LoVo (cell line): ENCODE results near the gene ESRP2.

Experiments
- DNase-seq: peaks from one replicate; pipeline ENCODE4 v3.0.0-alpha.2; 2016; ENCODE audit warnings: low spot score

The ESRP2 gene

DNA sequence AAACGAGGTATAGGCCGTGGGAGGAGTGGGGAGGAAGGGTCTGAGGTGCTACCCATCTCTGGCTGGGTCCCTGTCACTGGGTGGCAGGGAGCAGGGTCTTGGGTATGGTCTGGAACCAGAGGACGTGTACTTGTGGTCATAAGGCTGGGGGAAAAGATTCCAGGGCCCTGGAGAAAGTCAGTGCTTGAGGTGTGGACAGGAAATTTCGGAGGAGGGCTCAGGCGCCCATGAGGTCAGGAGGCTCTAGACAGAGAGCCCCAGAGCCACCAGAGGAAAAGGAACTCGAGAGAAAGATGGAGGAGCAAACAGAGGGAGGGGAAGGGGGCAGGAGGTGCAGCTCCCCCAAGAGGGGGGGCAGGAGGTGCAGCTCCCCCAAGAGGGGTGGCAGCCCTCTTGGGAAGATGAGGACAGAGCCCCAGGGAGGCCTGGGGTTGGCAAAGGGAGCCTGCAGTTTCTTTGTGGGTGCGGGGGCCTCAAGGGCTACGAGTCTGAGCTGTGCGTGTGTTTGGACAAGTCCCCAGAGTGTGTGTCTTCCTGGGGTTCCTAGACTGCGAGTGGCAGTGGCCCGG is 27.7 kb upstream of the ESRP2 start:
- no peak for DNase-seq

DNA sequence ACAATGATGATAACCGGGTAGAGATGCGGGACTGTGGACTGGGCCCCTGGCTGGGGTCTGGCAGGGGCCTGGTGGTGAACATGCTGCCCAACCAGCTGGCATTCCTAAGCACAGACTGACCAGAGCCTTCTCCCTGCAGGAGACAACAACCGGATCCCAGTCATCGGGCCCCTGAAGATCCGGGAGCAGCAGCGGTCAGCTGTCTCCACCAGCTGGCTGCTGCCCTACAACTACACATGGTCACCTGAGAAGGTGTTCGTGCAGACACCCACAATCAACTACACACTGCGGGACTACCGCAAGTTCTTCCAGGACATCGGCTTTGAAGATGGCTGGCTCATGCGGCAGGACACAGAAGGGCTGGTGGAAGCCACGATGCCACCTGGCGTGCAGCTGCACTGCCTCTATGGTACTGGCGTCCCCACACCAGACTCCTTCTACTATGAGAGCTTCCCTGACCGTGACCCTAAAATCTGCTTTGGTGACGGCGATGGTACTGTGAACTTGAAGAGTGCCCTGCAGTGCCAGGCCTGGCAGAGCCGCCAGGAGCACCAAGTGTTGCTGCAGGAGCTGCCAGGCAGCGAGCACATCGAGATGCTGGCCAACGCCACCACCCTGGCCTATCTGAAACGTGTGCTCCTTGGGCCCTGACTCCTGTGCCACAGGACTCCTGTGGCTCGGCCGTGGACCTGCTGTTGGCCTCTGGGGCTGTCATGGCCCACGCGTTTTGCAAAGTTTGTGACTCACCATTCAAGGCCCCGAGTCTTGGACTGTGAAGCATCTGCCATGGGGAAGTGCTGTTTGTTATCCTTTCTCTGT is 23.3 kb upstream of the ESRP2 start:
- DNase-seq = no peak

DNA sequence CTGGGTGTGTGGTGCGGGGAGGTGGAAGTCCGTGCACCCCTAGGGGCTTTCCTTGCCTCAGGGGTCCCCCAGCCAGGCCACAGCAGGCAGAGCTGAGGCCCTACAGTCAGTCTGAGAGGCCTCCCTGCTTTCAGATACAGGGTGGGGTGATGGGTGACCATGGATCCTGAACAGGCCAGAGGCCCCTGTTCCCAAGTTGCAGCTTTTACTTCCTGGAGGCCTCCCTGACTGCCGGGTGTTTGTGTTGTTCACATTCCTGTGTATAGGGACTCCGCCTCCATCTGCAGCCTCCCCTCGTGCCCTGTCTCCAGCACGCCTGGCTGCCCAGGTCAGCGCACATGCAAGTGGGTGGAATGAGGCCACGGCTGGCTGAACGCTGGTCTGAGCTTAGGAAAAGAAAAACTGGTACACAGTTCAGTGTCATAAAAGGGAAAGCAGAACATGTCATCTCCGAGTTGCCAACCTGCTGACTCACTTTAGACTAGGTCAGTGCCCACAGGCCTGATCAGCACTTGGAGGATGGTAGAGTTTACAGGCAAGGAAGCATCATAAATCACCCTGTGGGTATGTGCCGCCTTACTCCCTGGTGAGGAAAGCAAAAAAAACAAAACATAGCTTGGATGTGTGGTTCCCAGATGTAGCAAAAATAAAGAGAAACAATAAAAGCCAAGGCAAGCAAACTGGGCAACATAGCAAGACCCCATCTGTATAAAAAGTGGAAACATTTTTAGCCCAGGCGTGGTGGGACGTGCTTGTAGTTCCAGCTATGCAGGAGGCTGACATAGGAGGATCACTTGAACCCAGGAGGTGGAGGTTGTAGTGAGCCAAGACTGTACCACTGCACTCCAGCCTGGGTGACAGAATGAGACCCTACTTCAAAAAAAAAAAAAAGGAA is 22.2 kb upstream of the ESRP2 start:
- DNase-seq = no peak

DNA sequence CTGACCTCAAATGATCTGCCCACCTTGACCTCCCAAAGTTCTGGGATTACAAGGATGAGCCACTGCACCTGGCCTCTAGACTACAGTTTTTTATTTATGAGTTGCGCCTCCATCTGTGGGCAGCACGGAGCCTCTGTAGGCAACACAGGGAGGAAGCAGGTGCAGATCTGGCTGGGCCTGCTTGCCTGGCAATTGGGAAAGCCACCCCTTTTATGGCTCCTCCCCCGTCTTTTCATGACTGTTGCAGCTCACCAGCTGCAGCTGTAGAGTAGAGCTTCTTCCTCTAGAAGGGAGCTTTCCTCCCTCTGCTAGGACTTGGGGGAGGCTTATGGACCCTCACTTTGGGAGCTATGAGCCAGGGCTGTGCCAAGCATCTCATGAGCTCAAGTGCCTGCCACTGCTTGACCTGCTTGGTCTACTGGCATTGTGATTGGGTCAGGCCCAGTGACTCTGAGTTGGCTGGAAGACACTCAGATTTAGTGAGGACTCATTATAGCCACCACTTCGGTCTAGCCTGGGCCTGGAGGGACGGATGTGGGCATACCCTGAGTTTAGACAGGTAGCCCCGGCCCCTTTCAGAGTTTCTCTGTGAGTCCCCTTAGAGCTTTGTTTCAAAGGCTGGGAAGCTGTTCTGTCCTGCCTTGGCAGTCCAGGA is 21.5 kb upstream of the ESRP2 start:
- no peak for DNase-seq

DNA sequence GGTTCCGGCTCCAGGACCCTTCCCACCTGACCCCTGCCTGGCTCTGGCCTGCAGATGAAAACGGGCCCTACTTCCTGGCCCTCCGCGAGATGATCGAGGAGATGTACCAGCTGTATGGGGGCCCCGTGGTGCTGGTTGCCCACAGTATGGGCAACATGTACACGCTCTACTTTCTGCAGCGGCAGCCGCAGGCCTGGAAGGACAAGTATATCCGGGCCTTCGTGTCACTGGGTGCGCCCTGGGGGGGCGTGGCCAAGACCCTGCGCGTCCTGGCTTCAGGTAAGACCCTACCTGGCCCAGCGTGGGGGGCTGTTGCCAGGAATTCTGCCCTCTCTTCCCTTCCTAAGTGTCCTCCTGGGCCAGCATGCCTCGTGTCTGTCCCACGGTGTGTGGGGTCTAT is 19.8 kb upstream of the ESRP2 start:
- no peak for DNase-seq

GRCh38 chr16:68253721-68254120 is 17.8 kb upstream of the ESRP2 start:
- DNase-seq = no peak

- DNase-seq = no peak
Measured at GRCh38 chr16:68252383-68252782, 16.5 kb upstream of the ESRP2 start.

GRCh38 chr16:68251832-68252231 is 15.9 kb upstream of the ESRP2 start:
- DNase-seq = no peak

DNA sequence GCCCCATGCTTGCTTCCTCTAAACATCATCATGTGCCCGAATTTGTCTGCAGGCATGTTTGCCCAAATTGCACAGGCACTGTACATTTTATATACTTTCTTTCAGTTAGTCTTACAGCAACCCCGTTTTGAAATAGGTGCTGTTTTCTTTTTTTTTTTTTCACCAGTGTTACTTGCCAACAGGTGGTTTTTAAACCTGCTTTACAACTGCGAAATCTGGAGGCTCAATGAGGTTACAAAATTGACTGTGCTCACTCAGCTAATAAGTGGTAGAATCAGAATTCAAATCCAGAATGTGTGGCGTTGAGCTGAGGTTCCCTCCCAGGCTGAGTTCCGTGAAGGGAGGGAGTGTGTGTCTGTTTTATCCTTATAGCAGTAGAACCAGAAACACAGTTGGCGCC is 15.0 kb upstream of the ESRP2 start:
- no peak for DNase-seq

DNA sequence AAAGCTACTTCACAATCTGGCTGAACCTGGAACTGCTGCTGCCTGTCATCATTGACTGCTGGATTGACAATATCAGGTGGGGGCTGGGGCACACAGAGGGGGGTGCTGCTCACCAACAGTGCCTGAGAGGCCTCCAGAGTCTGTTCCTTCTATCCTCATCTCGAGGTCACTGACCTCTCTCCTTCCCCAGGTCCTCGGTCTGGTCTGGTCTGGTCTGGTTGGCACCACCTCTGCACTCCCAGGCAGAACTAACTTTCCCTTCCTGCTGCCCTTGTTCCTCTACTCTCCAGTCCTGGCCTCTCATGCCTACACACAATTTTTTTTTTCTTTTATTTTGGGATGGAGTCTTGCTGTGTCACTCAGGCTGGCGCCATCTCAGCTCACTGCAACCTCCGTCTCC is 13.4 kb upstream of the ESRP2 start:
- DNase-seq = no peak

GRCh38 chr16:68247932-68248331 is 12.0 kb upstream of the ESRP2 start:
- no peak for DNase-seq

- no peak for DNase-seq
Measured at GRCh38 chr16:68247400-68247799, 11.5 kb upstream of the ESRP2 start.

GRCh38 chr16:68246666-68247065 is 10.7 kb upstream of the ESRP2 start:
- no peak for DNase-seq

DNA sequence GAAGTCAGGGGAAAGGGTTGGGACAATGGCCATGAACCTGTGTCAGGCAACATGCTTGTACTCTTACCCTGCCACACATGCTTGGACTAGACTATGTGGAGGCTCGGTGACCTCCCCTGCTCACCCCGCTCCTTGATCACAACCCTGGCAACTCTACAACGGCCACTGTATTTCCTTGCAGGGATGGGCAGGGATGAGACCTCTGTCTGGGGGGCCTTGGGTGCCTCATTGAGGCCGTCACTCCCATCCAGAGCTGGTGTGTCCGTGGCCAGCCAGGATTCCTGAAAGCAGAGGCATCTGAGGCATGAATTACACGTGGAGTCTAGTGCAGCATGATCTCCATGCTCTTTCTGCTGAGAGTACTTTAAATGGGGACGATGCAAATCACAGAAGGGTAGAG is 10.2 kb upstream of the ESRP2 start:
- no peak for DNase-seq

DNA sequence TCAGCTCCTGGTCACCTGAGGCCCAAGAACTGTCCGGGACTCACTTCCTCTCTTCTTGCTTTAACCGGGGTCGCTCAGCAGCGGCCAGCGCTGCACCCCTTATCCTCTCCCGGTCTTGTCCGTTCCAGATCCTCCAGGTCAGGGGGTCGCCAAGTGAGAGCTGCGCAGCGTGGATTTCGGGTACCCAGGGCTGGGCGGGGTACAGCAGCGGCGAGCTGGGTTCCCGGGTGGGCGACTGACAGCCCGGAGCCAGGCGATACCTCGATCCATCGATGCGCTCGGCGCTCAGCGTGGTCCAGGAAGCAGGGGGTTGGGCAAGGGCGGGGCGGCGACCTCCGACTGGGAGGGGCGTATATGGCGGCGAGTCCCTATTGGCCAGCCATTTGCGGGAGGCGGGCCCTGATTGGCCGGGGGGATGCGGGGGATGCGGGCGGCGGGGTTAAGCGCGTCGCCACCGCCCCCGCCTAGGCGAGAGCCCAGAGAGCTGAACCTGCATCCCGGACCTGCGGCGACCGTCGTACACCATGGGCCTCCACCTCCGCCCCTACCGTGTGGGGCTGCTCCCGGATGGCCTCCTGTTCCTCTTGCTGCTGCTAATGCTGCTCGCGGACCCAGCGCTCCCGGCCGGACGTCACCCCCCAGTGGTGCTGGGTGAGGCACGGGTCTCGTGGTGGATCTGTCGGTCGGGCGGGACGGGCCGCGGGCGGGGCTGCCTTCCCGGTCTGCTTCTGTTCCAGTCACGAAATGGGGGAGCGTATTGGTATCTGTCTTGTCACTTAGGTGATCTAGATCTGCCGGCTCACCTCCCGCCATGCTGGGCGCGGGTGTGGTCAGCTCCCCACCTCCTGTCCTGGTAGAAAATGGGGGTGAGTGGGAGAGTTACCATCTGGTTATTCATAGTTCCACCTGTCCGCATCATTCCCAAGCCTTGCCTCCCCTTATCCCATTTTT is 9.3 kb upstream of the ESRP2 start, which contains the start of gene PLA2G15:
PLA2G15 (plus strand) TSS at position 471 of the 951 bp plus-strand sequence; CDS start at position 525, 54 bp downstream.
- DNase-seq = peak; percentile 91

GRCh38 chr16:68244481-68244902 is 8.6 kb upstream of the ESRP2 start:
- no peak for DNase-seq

GRCh38 chr16:68242926-68243858 is 7.3 kb upstream of the ESRP2 start:
- DNase-seq = no peak

DNA sequence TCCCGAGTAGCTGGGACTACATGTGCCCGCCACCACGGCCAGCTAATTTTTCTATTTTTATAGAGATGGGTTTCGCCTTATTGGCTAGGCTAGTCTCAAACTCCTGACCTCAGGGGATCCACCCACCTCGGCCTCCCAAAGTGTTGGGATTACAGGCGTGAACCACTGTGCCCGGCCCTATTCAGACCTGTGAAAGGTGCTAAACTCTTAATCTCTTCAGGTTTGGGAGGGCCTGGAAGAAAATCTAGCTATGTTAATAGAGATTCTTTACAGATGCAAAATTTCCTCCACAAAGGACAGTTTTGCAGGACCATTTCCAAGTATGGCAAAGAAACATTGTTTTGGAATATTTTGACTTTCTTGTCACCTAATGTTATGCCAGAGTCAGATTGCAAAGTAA is 6.2 kb upstream of the ESRP2 start:
- DNase-seq = no peak

DNA sequence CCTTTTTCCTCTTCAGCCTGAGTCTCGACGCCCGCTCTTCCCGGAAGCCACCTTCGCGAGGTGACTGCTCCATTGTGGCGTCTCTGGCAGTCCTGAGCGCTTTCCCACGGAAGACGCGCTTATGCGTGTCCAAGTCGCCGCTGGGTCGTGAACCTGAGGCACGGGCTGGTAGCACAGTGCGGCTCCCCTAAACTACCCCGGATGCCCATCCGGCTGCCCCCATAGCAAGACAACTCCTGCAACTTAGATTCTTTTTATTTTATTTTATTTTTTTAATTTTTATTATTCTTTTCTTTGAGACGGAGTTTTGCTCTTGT is 2.1 kb upstream of the ESRP2 start:
- no peak for DNase-seq
